Endodermal cell (in vitro differentiated cells): ENCODE data around the gene PLEKHA1. TPM values are rescaled to one million over a fixed set of nuclear protein-coding genes. Genes with fewer than 3 reads are reported as not detected.

ENCODE experiments used
- DNase-seq: peaks from one replicate; pipeline ENCODE4 v3.0.0-alpha.2; 2017
- H3K27ac ChIP-seq: 2 replicates; pipeline ENCODE4 v1.5.1; 2013; ENCODE audit warnings: mild to moderate bottlenecking, low read depth, low read length, moderate library complexity
- H3K27me3 ChIP-seq: 2 replicates; pipeline ENCODE4 v1.6.1; 2013; ENCODE audit warnings: mild to moderate bottlenecking, low read length, moderate library complexity; ENCODE audit not compliant: insufficient read depth, control insufficient read depth, poor library complexity, severe bottlenecking
- H3K36me3 ChIP-seq: 2 replicates; pipeline ENCODE4 v1.7.0; 2013; ENCODE audit warnings: mild to moderate bottlenecking, low read length, moderate library complexity; ENCODE audit not compliant: control insufficient read depth, insufficient read depth
- H3K4me1 ChIP-seq: one replicate; pipeline ENCODE4 v1.7.0; 2013; ENCODE audit warnings: low read length; ENCODE audit not compliant: control insufficient read depth, insufficient read depth
- H3K4me3 ChIP-seq: 2 replicates; pipeline ENCODE4 v1.5.1; 2013; ENCODE audit warnings: mild to moderate bottlenecking, low read length, moderate library complexity
- H3K9ac ChIP-seq: 2 replicates; pipeline ENCODE4 v1.6.1; 2013; ENCODE audit warnings: mild to moderate bottlenecking, low read length, moderate library complexity; ENCODE audit not compliant: poor library complexity, severe bottlenecking; ENCODE audit errors: extremely low read depth
- H3K9me3 ChIP-seq: 2 replicates; pipeline ENCODE4 v1.6.1; 2013; ENCODE audit warnings: mild to moderate bottlenecking, low read length, moderate library complexity; ENCODE audit not compliant: control insufficient read depth
- H3K27ac Mint-ChIP-seq: 2 replicates; pipeline ENCODE4 v1.8.0; 2020; ENCODE audit warnings: mixed read lengths
- H3K27me3 Mint-ChIP-seq: 2 replicates; pipeline ENCODE4 v1.8.0; 2021; ENCODE audit warnings: mild to moderate bottlenecking, mixed read lengths; ENCODE audit not compliant: insufficient read depth
- H3K36me3 Mint-ChIP-seq: 2 replicates; pipeline ENCODE4 v1.8.0; 2020; ENCODE audit warnings: low read depth, mixed read lengths
- H3K4me1 Mint-ChIP-seq: 2 replicates; pipeline ENCODE4 v1.8.0; 2020; ENCODE audit warnings: mixed read lengths
- H3K4me3 Mint-ChIP-seq: 2 replicates; pipeline ENCODE4 v1.8.0; 2020; ENCODE audit warnings: mild to moderate bottlenecking, moderate library complexity, mixed read lengths
- H3K9me3 Mint-ChIP-seq: 2 replicates; pipeline ENCODE4 v1.8.0; 2020; ENCODE audit warnings: mild to moderate bottlenecking, mixed read lengths
- CTCF ChIP-seq: fragments of 200-600 bp; sonication (generic); conservative IDR thresholded peaks from 2 replicates; pipeline ENCODE4 v1.5.0; 2021; ENCODE audit warnings: antibody characterized with exemption, mild to moderate bottlenecking
- WGBS, 2 experiments: methylation state at CpG; one replicate each; pipeline versions ENCODE4 v1.1.5 to v1.1.7; 2013; ENCODE audit warnings: missing lambda C conversion rate in 2 of 2, mixed read lengths in 1 of 2; ENCODE audit not compliant: insufficient coverage in 1 of 2, insufficient read length in 1 of 2; 5-methylcytosine and 5-hydroxymethylcytosine counted together
- total RNA-seq, 2 donors: library from RNA; stranded (reverse); fragmentation: NEBNext Ultra II Directional in 1 of 2; extraction: Animal tissue kit (Norgen Biotek cat#: 25700) in 1 of 2; gene quantifications; 2 replicates in 1 of 2; 3 replicates in 1 of 2; pipeline ENCODE4 v1.2.1, GENCODE V29; 2021

The PLEKHA1 gene
- total RNA-seq, 2 donors from 2014 or later, result 29.6 to 49.0 TPM

- no peak overlapping the region for H3K4me3 Mint-ChIP-seq
- Histone ChIP-seq H3K4me1 (no peaks in the 10 kb centered on the region), H3K27ac (no peak overlapping the region), H3K9me3 (no peaks in the 10 kb centered on the region), H3K27me3 (peaks cover 38% of the 10 kb centered on the region), H3K9ac (no peak overlapping the region), H3K36me3 (no peaks in the 10 kb centered on the region), H3K4me3 (no peak overlapping the region)
- H3K4me1 Mint-ChIP-seq, result no peaks in the 10 kb centered on the region
- no peak overlapping the region for H3K27ac Mint-ChIP-seq
- no peaks in the 10 kb centered on the region for H3K36me3 Mint-ChIP-seq
- WGBS, 2 experiments, result 89 to 97% methylated on average over 7 to 10 of the region's 11 CpGs
- no peaks in the 10 kb centered on the region for H3K9me3 Mint-ChIP-seq
- no peak for DNase-seq
- no peak for TF ChIP-seq CTCF
- H3K27me3 Mint-ChIP-seq, result peaks cover 31% of the 10 kb centered on the region
Measured at GRCh38 chr10:122455376-122456079, 81.0 kb downstream of the PLEKHA1 start.

GRCh38 chr10:122457934-122458333, 83.4 kb downstream of the PLEKHA1 start:
- Histone ChIP-seq H3K27ac (no peak overlapping the region), H3K36me3 (no peaks in the 10 kb centered on the region), H3K4me3 (no peak overlapping the region), H3K27me3 (peaks cover 57% of the 10 kb centered on the region), H3K9ac (no peak overlapping the region), H3K4me1 (no peaks in the 10 kb centered on the region), H3K9me3 (no peaks in the 10 kb centered on the region)
- Mint-ChIP-seq H3K27ac (no peak overlapping the region), H3K36me3 (no peaks in the 10 kb centered on the region), H3K4me1 (peaks cover 6% of the 10 kb centered on the region), H3K4me3 (no peak overlapping the region), H3K27me3 (peaks cover 47% of the 10 kb centered on the region), H3K9me3 (no peaks in the 10 kb centered on the region)
- TF ChIP-seq CTCF, result no peak
- DNase-seq, result no peak
- WGBS, 2 experiments, result 90% methylated on average over 4 to 5 of the region's 5 CpGs

GRCh38 chr10:122458693-122459092, 84.2 kb downstream of the PLEKHA1 start:
- 83% methylated on average over 5 to 6 of the region's 6 CpGs for WGBS, 2 experiments
- no peaks in the 10 kb centered on the region for H3K9me3 ChIP-seq
- DNase-seq, result peak; percentile 55
- no peak for TF ChIP-seq CTCF
- peaks cover 11% of the 10 kb centered on the region for H3K4me1 Mint-ChIP-seq
- no peak overlapping the region for H3K27ac Mint-ChIP-seq
- no peak overlapping the region for H3K4me3 Mint-ChIP-seq
- peaks cover 65% of the 10 kb centered on the region for H3K27me3 ChIP-seq
- H3K9ac ChIP-seq, result no peak overlapping the region
- H3K27ac ChIP-seq, result no peak overlapping the region
- peaks cover 55% of the 10 kb centered on the region for H3K27me3 Mint-ChIP-seq
- H3K4me3 ChIP-seq, result no peak overlapping the region
- H3K36me3 ChIP-seq, result no peaks in the 10 kb centered on the region
- no peaks in the 10 kb centered on the region for H3K9me3 Mint-ChIP-seq
- H3K36me3 Mint-ChIP-seq, result no peaks in the 10 kb centered on the region
- H3K4me1 ChIP-seq, result no peaks in the 10 kb centered on the region
